IMR-90 (cell line): Measurements from ENCODE around the gene TPGS1. TPM values are rescaled to one million over a fixed set of nuclear protein-coding genes. Genes with fewer than 3 reads are reported as not detected.

ENCODE experiments used
- ATAC-seq: fragments of 200-7000 bp; cut with Tn5 transposase; 2 replicates; pipeline ENCODE4 v1.9.1; 2020; ENCODE audit warnings: low read depth, mild to moderate bottlenecking, moderate library complexity
- BruUV-seq: library from RNA; stranded (reverse); fragments of 400-500 nt; replicated peaks from 2 replicates; lab custom pipeline; 2021; lab: Mats Ljungman, UMichigan
- CTCF ChIA-PET: fragments of 300-600 bp; formaldehyde crosslinking; extraction: SDS; loops from one replicate; lab custom pipeline; 2021; ENCODE audit warnings: antibody characterized with exemption; lab: Yijun Ruan, JAX
- POLR2A ChIA-PET: fragments of 300-600 bp; sonication (Branson Sonifier 250); formaldehyde crosslinking; loops from one replicate; lab custom pipeline; 2022; ENCODE audit warnings: antibody characterized with exemption; ENCODE audit not compliant: unreplicated experiment; lab: Charles Lee
- DNase-seq: peaks from one replicate; pipeline ENCODE4 v3.0.0; 2013
- H2AFZ ChIP-seq: replicated peaks from 2 replicates; pipeline ENCODE3; 2013; ENCODE audit warnings: low read length, mild to moderate bottlenecking; ENCODE audit not compliant: poor library complexity
- H2AK5ac ChIP-seq: 2 replicates; pipeline ENCODE4 v1.6.1; 2013; ENCODE audit warnings: low read depth, low read length, inconsistent platforms
- H2AK9ac ChIP-seq: replicated peaks from 2 replicates; pipeline ENCODE3; 2013; ENCODE audit warnings: mild to moderate bottlenecking, low read depth, low read length, moderate library complexity; ENCODE audit not compliant: poor library complexity
- H2BK120ac ChIP-seq: 2 replicates; pipeline ENCODE4 v1.6.1; 2013; ENCODE audit warnings: low read depth, low read length, inconsistent platforms
- H2BK15ac ChIP-seq: 3 replicates; pipeline ENCODE4 v1.6.1; 2013; ENCODE audit warnings: low read depth, low read length, inconsistent platforms
- H2BK20ac ChIP-seq: 2 replicates; pipeline ENCODE4 v1.6.1; 2013; ENCODE audit warnings: low read depth, mild to moderate bottlenecking, inconsistent platforms, low read length, moderate library complexity
- H2BK5ac ChIP-seq: 2 replicates; pipeline ENCODE4 v1.6.1; 2013; ENCODE audit warnings: mild to moderate bottlenecking, low read depth, low read length, inconsistent platforms; ENCODE audit not compliant: poor library complexity, severe bottlenecking
- H3K14ac ChIP-seq: replicated peaks from 2 replicates; pipeline ENCODE4 v1.6.1; 2013; ENCODE audit warnings: low read depth, low read length, inconsistent platforms
- H3K18ac ChIP-seq: 2 replicates; pipeline ENCODE4 v1.6.1; 2013; ENCODE audit warnings: low read depth, low read length, control low read depth
- H3K23ac ChIP-seq: 2 replicates; pipeline ENCODE4 v1.6.1; 2013; ENCODE audit warnings: low read depth, low read length, inconsistent platforms
- H3K27ac ChIP-seq: 2 replicates; pipeline ENCODE4 v1.5.1; 2013; ENCODE audit warnings: mild to moderate bottlenecking, control low read depth, low read length; ENCODE audit not compliant: insufficient read depth
- H3K27me3 ChIP-seq: 2 replicates; pipeline ENCODE4 v1.6.1; 2013; ENCODE audit warnings: low read length; ENCODE audit not compliant: control insufficient read depth, insufficient read depth
- H3K36me3 ChIP-seq: 2 replicates; pipeline ENCODE4 v1.6.1; 2013; ENCODE audit warnings: low read length, mixed read lengths; ENCODE audit not compliant: control insufficient read depth, insufficient read depth
- H3K4ac ChIP-seq: 2 replicates; pipeline ENCODE4 v1.6.1; 2013; ENCODE audit warnings: low read depth, low read length, inconsistent platforms
- H3K4me1 ChIP-seq: 2 replicates; pipeline ENCODE4 v1.6.1; 2013; ENCODE audit warnings: low read length, mixed read lengths; ENCODE audit not compliant: control insufficient read depth, insufficient read depth
- H3K4me2 ChIP-seq: 2 replicates; pipeline ENCODE4 v1.6.1; 2013; ENCODE audit warnings: low read depth, mild to moderate bottlenecking, control low read depth, low read length, moderate library complexity
- H3K4me3 ChIP-seq: 2 replicates; pipeline ENCODE4 v1.5.1; 2013; ENCODE audit warnings: low read depth, mild to moderate bottlenecking, control low read depth, low read length, moderate library complexity; ENCODE audit not compliant: insufficient read depth
- H3K56ac ChIP-seq: 2 replicates; pipeline ENCODE4 v1.6.1; 2013; ENCODE audit warnings: low read length, inconsistent platforms; ENCODE audit not compliant: insufficient read depth; ENCODE audit errors: extremely low read depth
- H3K79me1 ChIP-seq, 2 experiments: 2 replicates each; pipeline ENCODE4 v1.6.1; 2013; ENCODE audit warnings: low read length in 2 of 2, inconsistent platforms in 1 of 2, low read depth in 1 of 2
- H3K9ac ChIP-seq: 2 replicates; pipeline ENCODE4 v1.6.1; 2013; ENCODE audit warnings: low read depth, low read length, control low read depth
- H3K9me1 ChIP-seq: 2 replicates; pipeline ENCODE4 v1.6.1; 2013; ENCODE audit warnings: low read length, inconsistent platforms; ENCODE audit not compliant: insufficient read depth
- H3K9me3 ChIP-seq: 2 replicates; pipeline ENCODE4 v1.6.1; 2013; ENCODE audit warnings: low read length; ENCODE audit not compliant: control insufficient read depth, insufficient read depth
- H4K20me1 ChIP-seq: 2 replicates; pipeline ENCODE4 v1.6.1; 2013; ENCODE audit warnings: low read length, inconsistent platforms; ENCODE audit not compliant: insufficient read depth
- H4K5ac ChIP-seq: 2 replicates; pipeline ENCODE4 v1.6.1; 2013; ENCODE audit warnings: mild to moderate bottlenecking, low read depth, low read length, control low read depth
- H4K8ac ChIP-seq, 2 experiments: 2 replicates each; pipeline ENCODE4 v1.6.1; 2013; ENCODE audit warnings: low read depth in 2 of 2, low read length in 2 of 2, control low read depth in 1 of 2, inconsistent platforms in 1 of 2
- H4K91ac ChIP-seq: 2 replicates; pipeline ENCODE4 v1.6.1; 2013; ENCODE audit warnings: low read depth, low read length, inconsistent platforms; ENCODE audit not compliant: insufficient read depth
- BHLHE40 ChIP-seq: fragments of 150-350 bp; IDR thresholded peaks from 2 replicates; pipeline ENCODE4 v1.6.1; 2016; ENCODE audit warnings: mild to moderate bottlenecking, low read depth, low read length
- CEBPB ChIP-seq: IDR thresholded peaks from 2 replicates; pipeline ENCODE4 v1.6.1; 2012; ENCODE audit warnings: low read depth, low read length, improper control_type of control experiment
- CHD1 ChIP-seq: IDR thresholded peaks from 2 replicates; pipeline ENCODE4 v1.6.1; 2012; ENCODE audit warnings: low read depth, low read length, improper control_type of control experiment
- CTCF ChIP-seq: conservative IDR thresholded peaks from 2 replicates; pipeline ENCODE4 v1.5.1; 2012; ENCODE audit warnings: mild to moderate bottlenecking, low read depth, low read length, improper control_type of control experiment
- ELK1 ChIP-seq: fragments of 150-350 bp; IDR thresholded peaks from 2 replicates; pipeline ENCODE4 v1.6.1; 2016; ENCODE audit warnings: low read depth, mild to moderate bottlenecking, low read length, moderate library complexity, borderline replicate concordance
- FOS ChIP-seq: fragments of 150-350 bp; IDR thresholded peaks from 2 replicates; pipeline ENCODE4 v1.6.1; 2016; ENCODE audit warnings: low read depth, low read length
- MAFK ChIP-seq: IDR thresholded peaks from 2 replicates; pipeline ENCODE4 v1.6.1; 2012; ENCODE audit warnings: low read depth, low read length, improper control_type of control experiment
- MAZ ChIP-seq: IDR thresholded peaks from 2 replicates; pipeline ENCODE4 v1.6.1; 2012; ENCODE audit warnings: low read depth, mild to moderate bottlenecking, low read length, improper control_type of control experiment, moderate library complexity, borderline replicate concordance
- MXI1 ChIP-seq: IDR thresholded peaks from 2 replicates; pipeline ENCODE4 v1.6.1; 2012; ENCODE audit warnings: low read depth, mild to moderate bottlenecking, low read length, moderate library complexity, borderline replicate concordance
- NFE2L2 ChIP-seq: fragments of 150-350 bp; IDR thresholded peaks from 2 replicates; pipeline ENCODE4 v1.6.1; 2016; ENCODE audit warnings: low read depth, mild to moderate bottlenecking, low read length
- RAD21 ChIP-seq: IDR thresholded peaks from 2 replicates; pipeline ENCODE4 v1.6.1; 2012; ENCODE audit warnings: low read length, improper control_type of control experiment
- RCOR1 ChIP-seq: IDR thresholded peaks from 2 replicates; pipeline ENCODE4 v1.6.1; 2012; ENCODE audit warnings: mild to moderate bottlenecking, low read length, improper control_type of control experiment; ENCODE audit not compliant: insufficient replicate concordance
- RFX5 ChIP-seq: IDR thresholded peaks from 2 replicates; pipeline ENCODE4 v1.8.0; 2012; ENCODE audit warnings: low read depth, mild to moderate bottlenecking, low read length, moderate library complexity
- SMC3 ChIP-seq: fragments of 150-350 bp; IDR thresholded peaks from 2 replicates; pipeline ENCODE4 v1.6.1; 2016; ENCODE audit warnings: low read depth, mild to moderate bottlenecking, antibody characterized with exemption, low read length, moderate library complexity
- USF2 ChIP-seq: fragments of 150-350 bp; IDR thresholded peaks from 2 replicates; pipeline ENCODE4 v1.6.1; 2017; ENCODE audit warnings: mild to moderate bottlenecking, antibody characterized with exemption, low read length, low read depth
- WGBS, 2 experiments: methylation state at CpG; one replicate each; pipeline versions ENCODE4 v1.1.5 to v1.1.7; 2013; ENCODE audit warnings: missing lambda C conversion rate in 2 of 2; ENCODE audit not compliant: insufficient read length in 1 of 2; ENCODE audit errors: extremely low coverage in 2 of 2; 5-methylcytosine and 5-hydroxymethylcytosine counted together
- dilution Hi-C: fragments of 300-500 bp; cut with HindIII; formaldehyde crosslinking; loops from one replicate; pipeline ENCODE4 v1.14.3; 2018; ENCODE audit warnings: low sequenced_read_pairs; ENCODE audit not compliant: unreplicated experiment
- in situ Hi-C: fragments of 300-500 bp; cut with MboI; formaldehyde crosslinking; loops from 3 replicates; pipeline ENCODE4 v1.14.3; 2019; ENCODE audit warnings: low sequenced_read_pairs, inconsistent platforms, mixed read lengths
- intact Hi-C: fragments of 100-400 bp; cut with micrococcal nuclease; formaldehyde crosslinking; loops from 2 replicates; pipeline ENCODE4 v1.10.0; 2022
- polyA plus RNA-seq, 3 experiments: library from polyadenylated mRNA; depleted of rRNA; stranded (reverse); fragments of >200 nt; gene quantifications; 2 replicates each; pipeline ENCODE4 v1.2.3, GENCODE V29; 2012; ENCODE audit warnings: low replicate concordance in 1 of 3
- total RNA-seq: library from RNA; depleted of rRNA; stranded (reverse); fragments of >200 nt; gene quantifications from 2 replicates; pipeline ENCODE4 v1.2.3, GENCODE V29; 2012

Gene TPGS1
- total and polyA plus RNA-seq, 2 of the 4 experiments (the other 2 are of a cell fraction): 2.7 to 6.3 TPM

GRCh38 chr19:512547-513365 lies 5.5 kb downstream of the TPGS1 start:
- 78% methylated on average over 23 of the region's 62 CpGs; no CpG with 5 or more reads in 1 of the 2 experiments for WGBS, 2 experiments
- ChIA-PET CTCF (no interaction called here), POLR2A (no interaction called here)
- no peak overlapping the region for H3K4ac ChIP-seq
- no peak overlapping the region for H2AK9ac ChIP-seq
- no peaks in the 10 kb centered on the region for H3K9me3 ChIP-seq
- dilution Hi-C loops (no loop called here), intact Hi-C loops (no loop called here), in situ Hi-C loops (no loop called here)
- no peak overlapping the region for H4K8ac ChIP-seq
- H4K91ac ChIP-seq: no peak overlapping the region
- H2BK20ac ChIP-seq: no peak overlapping the region
- H3K56ac ChIP-seq: no peak overlapping the region
- no peak overlapping the region for H3K14ac ChIP-seq
- no peak overlapping the region for H3K4me3 ChIP-seq
- H3K9ac ChIP-seq: no peak overlapping the region
- BruUV-seq: no TSS peak
- DNase-seq: no peak
- no peaks in the 10 kb centered on the region for H3K27me3 ChIP-seq
- no peak overlapping the region for H2BK120ac ChIP-seq
- H3K36me3 ChIP-seq: peaks cover 12% of the 10 kb centered on the region
- H3K27ac ChIP-seq: no peak overlapping the region
- no peak overlapping the region; the same call in 1 of the 2 replicates for H2AK5ac ChIP-seq
- H2BK15ac ChIP-seq: no peak overlapping the region
- no peak overlapping the region for H3K23ac ChIP-seq
- no peak overlapping the region for H4K5ac ChIP-seq
- no peak overlapping the region for H2BK5ac ChIP-seq
- H2AFZ ChIP-seq: no peak overlapping the region
- peaks cover 8% of the 10 kb centered on the region; the same call in 1 of the 2 replicates for H3K9me1 ChIP-seq
- H3K4me2 ChIP-seq: no peak overlapping the region
- ATAC-seq: no peak
- H3K79me1 ChIP-seq: peaks cover 4 to 42% of the 10 kb centered on the region in 2 experiments
- H3K18ac ChIP-seq: no peak overlapping the region
- peaks cover 10% of the 10 kb centered on the region for H4K20me1 ChIP-seq
- H3K4me1 ChIP-seq: peaks cover 12% of the 10 kb centered on the region
- TF ChIP-seq CTCF (no peak), RAD21 (no peak), BHLHE40 (no peak), ELK1 (no peak), MXI1 (no peak), MAFK (no peak), RFX5 (no peak), NFE2L2 (no peak), RCOR1 (no peak), FOS (no peak), SMC3 (no peak), USF2 (no peak), MAZ (no peak), CEBPB (no peak), CHD1 (no peak)
